HCEC 1CT (cell line): Measurements from ENCODE around the gene PAPPA.
A peak's percentile ranks its signal among the peaks of the same experiment; 100 is the strongest.

Source experiments
- DNase-seq: peaks from one replicate; pipeline ENCODE4 v3.0.0-alpha.2; 2017

The PAPPA gene

DNA sequence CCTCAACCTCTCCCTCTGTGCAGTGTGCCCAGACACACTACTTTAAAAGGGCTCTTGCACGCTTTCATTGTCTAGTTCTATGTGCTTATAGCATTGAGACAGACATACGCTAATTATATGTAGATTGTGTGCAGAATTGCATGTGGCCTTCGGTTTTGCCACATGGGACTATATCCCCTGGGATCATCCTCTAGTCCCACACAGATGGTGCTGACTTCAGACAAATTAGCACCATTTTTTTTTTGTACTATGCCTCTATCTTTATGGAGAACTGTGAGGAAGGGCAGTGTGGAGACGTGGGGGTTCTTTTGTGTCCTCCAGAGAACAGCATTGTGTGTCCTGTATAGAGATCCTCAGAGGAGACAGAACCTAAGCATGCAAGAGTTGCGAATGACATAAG, 29.3 kb downstream of the PAPPA start:
- DNase-seq: no peak

DNA sequence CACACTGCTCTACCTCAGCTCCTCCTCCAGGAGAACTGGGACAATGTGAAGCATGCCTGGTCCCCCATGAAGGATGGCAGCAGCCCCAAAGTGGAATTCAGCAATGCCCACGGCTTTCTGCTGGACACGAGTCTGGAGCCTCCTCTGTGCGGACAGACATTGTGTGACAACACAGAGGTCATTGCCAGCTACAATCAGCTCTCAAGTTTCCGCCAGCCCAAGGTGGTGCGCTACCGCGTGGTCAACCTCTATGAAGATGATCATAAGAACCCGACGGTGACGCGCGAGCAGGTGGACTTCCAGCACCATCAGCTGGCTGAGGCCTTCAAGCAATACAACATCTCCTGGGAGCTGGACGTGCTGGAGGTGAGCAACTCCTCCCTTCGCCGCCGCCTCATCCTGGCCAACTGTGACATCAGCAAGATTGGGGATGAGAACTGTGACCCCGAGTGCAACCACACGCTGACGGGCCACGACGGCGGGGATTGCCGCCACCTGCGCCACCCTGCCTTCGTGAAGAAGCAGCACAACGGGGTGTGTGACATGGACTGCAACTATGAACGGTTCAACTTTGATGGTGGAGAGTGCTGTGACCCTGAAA, 34.1 kb downstream of the PAPPA start:
- DNase-seq: no peak

DNA sequence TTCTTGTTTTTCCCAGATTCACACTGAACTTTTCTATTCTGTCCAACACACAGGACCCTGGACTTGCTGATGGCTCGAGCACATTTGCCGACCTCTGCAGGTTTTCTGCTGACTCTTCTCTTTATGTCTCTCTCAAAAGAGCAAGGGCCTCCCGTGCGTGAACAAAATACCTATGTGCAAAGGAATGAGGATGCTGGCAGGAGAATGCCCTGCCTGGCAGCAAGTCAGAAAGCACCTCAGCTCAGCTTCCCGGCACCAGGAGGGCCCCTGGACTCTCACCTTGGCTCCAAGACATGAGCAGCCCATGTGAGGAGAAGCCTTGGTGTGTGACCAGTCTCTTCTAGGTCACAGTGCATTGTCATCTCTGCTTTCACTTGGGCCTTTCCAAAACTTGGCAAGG, 36.1 kb downstream of the PAPPA start:
- no peak for DNase-seq

DNA sequence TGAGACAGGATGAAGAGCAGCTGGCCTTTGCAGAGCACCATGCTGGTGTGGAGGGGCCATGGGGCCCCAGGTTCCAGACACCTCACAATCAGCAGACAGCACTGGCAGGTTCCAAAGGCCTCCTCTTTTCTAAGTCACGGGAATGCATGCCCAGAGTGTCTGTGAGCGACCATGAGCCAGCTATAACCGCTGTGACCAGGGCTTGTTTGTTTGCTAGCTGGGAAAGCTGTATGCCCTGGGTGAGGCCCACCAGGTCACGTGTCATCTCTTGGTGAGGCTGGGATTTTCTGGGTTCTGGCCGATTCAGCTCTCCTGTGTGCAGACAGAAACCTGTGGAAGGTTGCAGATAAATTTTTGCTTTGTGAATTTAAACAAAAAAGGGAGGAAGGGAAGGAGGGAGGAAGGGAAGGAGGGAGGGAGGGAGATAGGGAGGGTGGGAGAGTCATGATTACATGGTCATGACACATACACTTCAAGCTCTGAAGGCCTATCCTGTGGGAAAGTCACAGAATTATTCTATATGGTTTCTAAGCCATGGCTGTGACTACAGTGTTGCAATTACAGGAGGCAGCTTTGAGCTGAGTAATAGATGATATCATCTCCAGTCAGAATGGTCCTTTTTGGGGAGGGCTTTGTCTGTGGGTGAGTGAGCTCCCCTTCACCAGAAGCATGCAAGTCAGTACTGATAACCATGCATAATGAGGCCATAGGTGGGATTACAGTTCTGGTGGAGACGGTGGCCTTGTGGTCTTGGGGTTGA, 37.2 kb downstream of the PAPPA start:
- DNase-seq: peak; percentile 96

DNA sequence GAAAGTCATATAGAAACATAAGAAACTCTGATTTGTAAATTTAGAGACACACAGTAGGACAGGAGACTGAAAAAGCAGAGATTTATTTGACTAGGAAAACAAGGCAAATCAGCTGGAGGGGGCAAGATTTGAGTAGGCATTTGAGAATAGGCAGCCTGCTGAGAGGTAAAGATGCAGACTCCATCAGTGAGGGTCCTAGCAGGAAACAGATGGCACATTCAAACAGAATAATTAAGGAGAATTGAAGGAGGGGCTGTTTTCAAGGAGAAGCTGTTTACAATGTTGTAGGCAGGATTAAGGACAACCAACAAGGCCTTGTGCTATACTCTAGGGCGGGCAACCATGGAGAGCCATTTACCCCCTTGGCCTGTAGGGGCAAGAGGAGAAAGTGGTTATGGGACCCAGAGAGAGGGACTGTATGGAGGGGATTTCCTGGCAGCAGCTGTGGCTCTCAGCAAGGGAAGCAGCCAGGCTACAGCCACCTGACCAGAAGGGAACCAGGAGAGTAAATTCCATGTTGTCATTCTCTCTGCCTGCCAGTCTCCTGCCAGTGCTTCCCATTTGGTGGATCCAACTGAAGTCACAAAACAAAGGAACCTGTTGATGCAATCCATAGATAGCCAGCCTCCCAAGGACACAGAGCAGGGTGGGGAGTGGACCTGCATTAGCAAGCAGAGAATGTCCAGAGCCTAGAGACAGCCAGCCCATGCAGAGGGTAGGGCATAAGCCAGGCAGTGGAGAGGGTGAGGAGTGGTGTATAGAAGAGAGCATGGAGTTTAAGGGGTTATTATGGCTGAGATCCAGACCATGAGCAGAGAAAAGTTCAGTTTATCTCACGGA, 38.2 kb downstream of the PAPPA start:
- no peak for DNase-seq

DNA sequence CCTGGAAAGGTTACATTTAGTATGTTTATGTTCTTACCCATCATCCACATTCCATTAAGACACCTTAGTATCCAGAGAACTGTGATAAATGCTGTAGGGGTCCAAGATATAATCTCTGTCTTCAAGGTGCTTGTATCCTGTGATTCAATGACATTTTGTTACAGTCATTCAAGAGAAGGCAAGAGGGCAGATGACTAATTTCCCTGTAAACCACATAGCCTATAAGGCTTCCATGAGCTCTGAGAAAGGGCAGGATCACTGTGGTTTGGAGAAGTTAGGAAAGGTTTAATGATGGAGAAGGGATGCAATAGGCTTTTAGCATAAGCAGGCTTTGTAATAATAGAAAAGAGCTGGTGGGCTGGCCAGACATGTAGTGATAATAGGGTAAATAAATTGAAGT, 40.0 kb downstream of the PAPPA start:
- DNase-seq: peak; percentile 91

DNA sequence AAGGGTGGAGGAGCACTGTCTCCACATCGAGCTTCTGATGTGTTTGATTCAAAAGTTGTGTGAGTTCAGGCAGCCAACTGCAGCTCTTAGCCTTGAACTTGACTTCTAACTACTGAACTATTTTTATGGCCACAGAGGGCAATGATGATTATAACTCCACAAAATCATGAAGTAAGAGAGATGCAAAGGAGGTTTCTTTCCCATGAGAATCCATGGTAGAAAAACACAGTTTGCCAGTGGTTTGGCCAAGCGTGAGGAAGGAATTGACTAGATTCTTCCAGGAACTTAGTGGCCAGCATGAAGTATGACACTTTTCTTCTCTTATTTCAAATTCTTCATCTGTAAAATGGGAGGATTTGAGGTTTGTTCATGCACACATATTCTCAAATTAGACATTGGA, 43.2 kb downstream of the PAPPA start:
- no peak for DNase-seq

DNA sequence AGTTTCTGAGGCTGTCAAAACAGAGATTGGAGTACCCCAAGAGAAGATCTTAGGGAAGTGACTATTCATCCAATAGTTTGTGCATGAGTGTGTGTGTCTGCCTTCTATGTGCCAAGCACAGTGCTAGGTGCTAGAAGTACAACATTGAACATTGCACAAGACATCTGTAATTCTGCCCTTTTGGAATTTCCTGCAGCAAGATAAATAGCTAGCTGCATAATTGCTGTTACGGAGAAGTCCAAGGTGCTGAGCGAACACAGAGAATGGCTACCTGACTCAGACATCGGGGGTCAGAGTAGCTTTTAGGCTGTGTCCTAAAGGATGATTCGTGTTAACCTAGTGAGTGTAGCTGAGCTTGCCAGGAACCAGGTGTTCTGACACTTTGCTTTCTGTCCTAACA, 44.8 kb downstream of the PAPPA start:
- no peak for DNase-seq

DNA sequence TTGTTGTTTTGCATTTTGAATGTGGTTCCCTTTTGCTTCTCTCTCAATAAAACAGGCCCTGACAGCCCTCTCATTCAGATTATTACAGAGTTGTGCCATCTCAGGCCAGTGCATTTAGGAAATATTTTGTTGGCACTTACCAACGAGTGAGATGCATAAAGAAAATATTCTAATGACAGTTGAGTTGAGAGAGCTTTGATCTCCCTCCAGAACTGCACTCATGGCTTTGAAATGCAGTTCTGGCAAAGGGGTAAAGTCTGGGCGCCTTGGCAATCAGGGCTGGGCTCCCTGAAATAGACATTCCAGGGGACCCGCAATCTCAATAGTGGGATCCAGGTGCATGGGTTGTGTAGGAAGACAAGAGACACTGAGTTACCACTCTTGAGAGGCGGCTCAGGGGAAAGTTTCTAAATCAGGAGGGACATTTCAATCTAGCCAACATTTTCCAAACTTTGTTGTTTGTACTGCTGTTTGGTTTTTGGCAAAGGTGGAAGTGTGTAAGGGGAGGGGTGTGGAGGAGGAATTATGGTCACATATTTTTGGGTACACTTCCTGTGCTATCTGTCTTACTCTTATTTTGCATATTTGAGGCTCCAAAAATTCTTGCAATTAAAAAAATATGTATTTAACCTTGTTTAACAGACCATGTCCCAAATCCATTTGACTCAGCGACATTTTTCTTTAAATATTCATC, 48.8 kb downstream of the PAPPA start:
- no peak for DNase-seq

DNA sequence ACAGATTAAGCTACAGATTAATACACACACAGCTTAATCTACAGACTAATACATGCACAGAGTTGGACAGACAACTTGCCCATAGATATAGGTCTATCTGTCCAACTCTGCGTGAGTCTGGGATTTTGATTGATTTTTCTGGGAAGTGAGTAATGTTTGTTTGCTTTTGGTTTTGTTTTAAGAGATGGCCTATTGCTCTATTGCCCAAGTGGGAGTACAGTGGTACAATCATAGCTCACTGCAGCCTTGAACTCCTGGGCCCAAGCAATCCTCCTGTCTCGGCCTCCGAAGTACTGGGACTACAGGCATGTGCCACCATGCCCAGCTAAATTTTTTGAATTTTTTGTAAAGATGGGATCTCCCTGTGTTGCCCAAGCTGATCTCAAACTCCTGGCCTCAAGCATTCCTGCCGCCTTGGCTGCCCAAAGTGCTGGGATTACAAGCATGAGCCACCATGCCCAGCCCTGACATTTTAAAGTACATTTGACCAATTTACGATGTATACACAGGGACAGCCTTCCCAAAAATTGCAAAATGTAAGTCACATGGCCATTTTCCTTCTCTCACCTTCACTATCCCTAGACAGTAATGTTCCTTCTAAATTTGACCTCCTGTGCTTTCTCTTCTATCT, 50.8 kb downstream of the PAPPA start:
- no peak for DNase-seq

DNA sequence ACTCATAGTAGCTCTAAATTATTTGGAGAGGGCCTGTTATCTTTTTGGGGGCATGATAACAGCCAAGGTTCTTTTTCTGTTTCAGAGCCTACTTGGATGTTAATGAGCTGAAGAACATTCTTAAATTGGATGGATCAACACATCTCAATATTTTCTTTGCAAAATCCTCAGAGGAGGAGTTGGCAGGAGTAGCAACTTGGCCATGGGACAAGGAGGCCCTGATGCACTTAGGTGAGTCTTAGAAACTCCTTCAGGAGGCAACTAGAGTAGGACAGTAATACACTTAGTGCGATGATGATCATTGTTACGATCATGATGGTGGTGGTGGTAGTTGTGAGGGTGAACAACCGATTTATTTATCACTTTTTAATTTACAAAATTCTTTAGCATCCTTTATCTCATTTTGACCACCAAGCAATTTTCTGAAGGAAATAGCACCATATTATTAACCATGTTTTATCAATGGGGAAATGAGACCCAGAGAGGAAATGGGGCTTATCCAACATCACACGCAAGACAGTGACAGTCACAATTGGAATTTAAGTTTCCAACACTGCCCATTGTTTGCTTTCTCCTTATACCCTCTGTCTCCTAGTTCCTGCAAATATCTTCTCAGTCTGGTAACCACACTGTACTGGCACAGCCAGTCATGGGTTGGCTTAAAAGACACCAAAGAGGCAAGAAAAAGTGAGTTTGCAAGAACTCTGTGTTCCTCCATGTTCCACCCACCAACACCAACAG, 54.0 kb downstream of the PAPPA start:
- DNase-seq: no peak

DNA sequence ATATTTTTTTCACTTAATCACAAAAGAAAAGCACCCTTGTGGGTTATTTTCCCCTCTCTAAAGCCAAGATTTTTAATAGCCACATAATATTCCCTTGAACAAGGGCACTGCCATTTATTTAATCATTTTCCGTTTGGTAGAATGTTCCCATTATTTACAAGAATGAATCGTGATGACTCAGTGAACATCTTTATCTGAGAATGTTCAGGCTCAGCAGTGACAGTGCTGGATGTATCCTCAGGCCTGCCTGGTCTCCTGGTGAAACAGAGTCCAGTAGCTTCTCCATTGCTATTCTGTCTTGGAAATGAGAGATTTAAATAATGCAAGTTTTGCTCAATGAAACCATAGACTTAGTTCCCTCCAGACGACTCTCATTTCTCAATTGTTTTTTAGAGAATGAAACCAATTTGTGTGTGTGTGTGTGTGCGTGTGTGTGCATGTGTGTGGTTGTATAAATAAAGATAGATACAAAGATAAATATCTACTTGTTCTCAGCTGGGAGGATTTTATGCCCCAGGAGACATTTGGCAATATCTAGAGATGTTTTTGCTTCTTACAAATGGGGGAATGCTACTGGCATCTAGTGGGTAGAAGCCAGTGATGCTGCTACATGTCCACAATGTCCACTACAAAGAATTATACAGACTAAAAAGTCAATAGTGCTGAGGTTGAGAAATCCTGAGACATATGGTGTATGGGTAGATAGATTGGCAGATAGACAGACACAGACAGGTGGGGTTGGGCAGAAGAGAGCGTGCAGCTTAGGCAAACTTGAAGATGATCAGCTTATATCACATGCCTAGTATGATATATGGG, 55.0 kb downstream of the PAPPA start:
- DNase-seq: peak; percentile 49

DNA sequence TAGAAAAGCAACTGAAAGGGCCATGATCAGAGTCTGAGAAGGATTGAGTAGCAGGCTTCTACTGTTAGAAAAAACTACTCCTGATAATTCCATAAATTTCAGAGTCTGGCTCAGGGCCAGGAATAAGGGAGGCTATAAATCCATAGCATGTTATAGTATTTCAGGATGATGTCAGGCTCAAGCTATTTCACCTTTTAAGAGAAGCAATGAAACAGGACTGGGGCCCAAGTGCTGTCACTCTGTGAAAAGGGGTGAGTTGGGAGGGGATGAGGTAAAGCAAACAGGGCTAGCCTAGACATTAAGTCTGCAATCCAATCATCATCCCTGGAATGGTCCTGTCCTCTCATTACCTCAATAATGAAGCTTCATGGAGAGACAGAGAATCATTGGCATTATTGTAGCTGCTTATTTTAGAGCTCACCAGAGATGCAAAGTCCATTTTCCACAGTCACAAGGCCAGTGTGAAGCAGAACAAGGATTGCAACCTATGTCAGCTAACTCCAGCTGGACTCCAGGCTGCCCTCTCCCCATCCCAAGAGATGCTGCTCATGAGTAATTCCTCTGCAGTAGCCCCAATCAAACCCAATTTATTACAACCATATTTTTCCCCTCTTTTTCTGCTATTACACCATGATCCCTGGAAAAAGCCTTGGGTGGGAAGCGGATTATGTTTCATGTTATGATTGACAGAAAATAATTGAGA, 56.0 kb downstream of the PAPPA start:
- no peak for DNase-seq

DNA sequence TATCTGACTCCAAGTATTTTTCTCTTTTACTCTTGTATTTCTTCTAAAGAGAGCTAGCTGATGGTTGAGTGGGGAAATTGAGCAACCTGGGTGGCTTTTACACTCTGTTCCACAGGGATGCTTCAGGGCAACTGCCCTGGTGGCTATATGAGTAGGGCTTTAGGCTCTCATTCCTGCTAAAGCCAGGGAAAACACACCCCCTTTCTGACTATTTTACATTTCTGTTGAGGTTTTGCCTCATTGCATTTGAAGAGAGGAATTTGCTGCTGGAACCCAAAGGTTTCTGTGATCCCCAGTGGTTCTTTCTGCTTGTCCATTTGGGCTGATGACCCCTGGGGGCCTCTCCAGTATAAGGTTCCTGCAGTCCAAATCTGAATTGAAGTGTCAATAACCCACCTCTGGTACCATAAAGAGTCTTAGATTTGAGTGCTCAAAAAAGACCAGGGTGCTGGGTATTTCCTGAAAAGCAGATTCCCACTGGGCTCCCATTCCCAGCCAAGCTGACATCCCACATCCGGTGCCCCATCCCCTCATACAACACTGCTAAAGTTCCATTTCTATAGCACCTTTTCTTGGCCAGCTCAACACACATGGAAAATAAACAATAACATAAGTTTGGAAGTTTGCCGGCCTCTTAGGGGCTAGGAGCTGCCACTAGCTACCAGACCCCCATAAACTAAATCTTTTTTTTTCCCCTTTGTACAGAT, 59.5 kb downstream of the PAPPA start:
- DNase-seq: no peak

DNA sequence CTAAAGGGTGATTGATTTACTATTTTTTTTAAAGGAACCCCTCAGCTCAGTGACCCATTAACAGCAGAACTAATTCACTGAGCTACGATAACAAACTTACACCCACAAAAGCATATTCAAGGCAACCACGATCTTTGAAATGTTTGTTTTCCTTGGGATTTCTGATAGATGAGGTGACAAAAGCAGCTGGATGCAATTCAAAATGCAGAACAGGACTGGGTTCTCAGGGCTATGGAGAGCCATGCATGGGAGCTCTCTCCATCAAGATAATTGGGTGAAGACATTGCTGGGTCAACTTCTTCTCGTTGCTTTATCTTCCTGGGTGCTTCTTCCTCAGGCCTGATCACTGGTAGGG, 60.1 kb downstream of the PAPPA start:
- DNase-seq: no peak

DNA sequence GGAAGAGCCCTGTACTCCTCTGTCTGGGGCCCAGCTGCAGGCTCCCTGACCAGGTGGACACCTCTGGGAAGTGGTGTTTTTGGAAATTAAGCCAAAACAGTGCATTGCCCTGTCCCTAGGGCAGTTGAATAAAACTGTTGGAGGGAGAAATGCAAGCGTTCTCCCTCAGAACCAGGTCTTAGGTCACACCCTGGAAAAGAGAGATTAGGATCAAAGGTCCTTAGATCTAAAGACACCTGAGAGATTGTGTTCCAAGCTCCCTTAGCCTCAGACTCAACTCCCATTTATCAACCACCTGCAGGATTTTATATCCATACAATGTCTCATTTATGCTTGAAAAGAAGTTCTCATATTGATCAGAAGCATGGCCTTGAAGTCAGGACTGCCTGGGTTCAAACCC, 64.8 kb downstream of the PAPPA start:
- DNase-seq: no peak

DNA sequence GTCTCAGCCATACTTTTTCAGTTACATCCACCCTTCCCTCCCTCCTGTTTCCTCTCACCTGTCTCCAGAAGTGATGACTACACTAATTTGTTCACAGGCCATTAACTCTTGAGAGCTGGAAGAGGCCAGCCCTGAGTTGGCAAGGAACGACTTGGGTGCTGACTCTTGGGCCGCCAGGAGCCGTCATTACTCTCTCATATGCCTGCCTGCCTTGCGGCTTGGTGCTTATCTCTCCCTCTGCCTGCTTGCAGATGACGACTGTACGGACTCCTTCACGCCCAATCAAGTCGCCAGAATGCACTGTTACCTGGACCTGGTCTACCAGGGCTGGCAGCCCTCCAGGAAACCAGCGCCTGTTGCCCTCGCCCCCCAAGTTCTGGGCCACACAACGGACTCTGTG, 66.1 kb downstream of the PAPPA start:
- DNase-seq: no peak

DNA sequence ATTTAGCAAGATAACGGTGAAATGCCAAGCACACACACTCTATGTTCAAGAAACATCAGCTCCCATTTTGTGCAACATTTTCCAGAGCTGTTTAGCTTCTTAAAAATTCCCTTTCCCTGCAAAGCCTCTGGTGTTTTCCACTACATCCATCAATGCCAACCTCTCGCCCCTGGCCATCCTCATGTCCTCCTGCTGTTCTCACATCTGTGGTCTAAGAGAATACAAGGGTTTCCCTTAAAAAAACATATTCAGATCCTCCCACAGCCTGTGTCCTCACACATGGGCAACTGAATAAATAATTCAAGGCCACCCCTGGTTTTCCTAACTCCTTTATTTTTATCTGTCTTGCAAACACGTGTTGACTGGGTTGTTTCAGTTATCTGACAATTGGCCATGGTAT, 70.3 kb downstream of the PAPPA start:
- DNase-seq: no peak

DNA sequence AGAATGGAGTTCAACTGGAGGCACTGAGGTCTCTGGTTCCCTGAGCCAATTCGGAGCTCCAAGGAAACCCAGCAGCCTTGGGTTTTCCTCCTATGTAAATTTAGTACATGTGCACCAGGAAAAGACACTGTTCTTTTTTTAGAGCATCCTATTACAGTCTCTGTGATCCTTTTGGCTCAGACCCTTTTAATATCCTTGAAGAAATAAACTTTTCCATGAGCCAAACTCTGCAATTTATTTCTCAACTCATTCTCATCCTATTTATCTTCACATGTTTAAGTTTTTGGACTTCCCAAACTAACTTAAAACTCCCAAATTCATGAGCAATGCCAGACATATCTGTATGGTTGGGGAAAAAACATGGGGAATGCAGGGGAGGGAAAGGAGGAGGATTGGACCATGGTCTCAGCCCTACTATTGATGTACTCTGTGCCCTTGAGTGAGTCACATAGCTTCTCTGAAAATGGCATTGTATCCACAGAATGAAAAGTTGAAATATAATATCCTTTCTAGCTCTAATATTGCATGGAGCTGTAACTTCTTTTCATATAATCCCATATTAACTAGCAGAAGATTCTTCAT, 76.6 kb downstream of the PAPPA start:
- no peak for DNase-seq
